ENCODE results near the gene CPZ. TPM values are rescaled to one million over a fixed set of nuclear protein-coding genes. Genes with fewer than 3 reads are reported as not detected.
A peak's percentile ranks its signal among the peaks of the same experiment; 100 is the strongest.

CPZ gene
- total RNA-seq, 3 donors from 2014 or later: 0.63 to 2.6 (median 0.81) TPM

- intact Hi-C loops (cut with DNase I, micrococcal nuclease): no loop called here
- DNase-seq: no peak
- no peaks in the 10 kb centered on the region for H3K4me1 ChIP-seq (ENCODE audit: low read depth)
- no peak for ATAC-seq
- H3K36me3 ChIP-seq (ENCODE audit: low read depth): no peaks in the 10 kb centered on the region
- no peak for TF ChIP-seq CTCF (IDR thresholded peaks at IDR 0.05)
- no peaks in the 10 kb centered on the region for H3K9me3 ChIP-seq
- H3K4me3 ChIP-seq: no peak overlapping the region
These were observed 8.9 kb upstream of the CPZ start for GRCh38 chr4:8583655-8584025.

GRCh38 chr4:8585186-8585585, 7.4 kb upstream of the CPZ start:
- no peak for TF ChIP-seq CTCF (IDR thresholded peaks at IDR 0.05)
- H3K4me3 ChIP-seq: no peak overlapping the region
- intact Hi-C loops (cut with DNase I, micrococcal nuclease): no loop called here
- no peaks in the 10 kb centered on the region for H3K9me3 ChIP-seq
- no peak for ATAC-seq
- H3K36me3 ChIP-seq (ENCODE audit: low read depth): no peaks in the 10 kb centered on the region
- no peak for DNase-seq
- no peaks in the 10 kb centered on the region for H3K4me1 ChIP-seq (ENCODE audit: low read depth)

GRCh38 chr4:8585721-8586212, 6.8 kb upstream of the CPZ start:
- DNase-seq: no peak
- intact Hi-C loops (cut with DNase I, micrococcal nuclease): no loop called here

GRCh38 chr4:8586246-8586645, 6.3 kb upstream of the CPZ start:
- TF ChIP-seq CTCF (IDR thresholded peaks at IDR 0.05): no peak

More at GRCh38 chr4:8585721-8586212, 6.8 kb upstream of the CPZ start:
- no peak for TF ChIP-seq CTCF (IDR thresholded peaks at IDR 0.05)
- H3K36me3 ChIP-seq (ENCODE audit: low read depth): no peaks in the 10 kb centered on the region
- ATAC-seq: no peak
- H3K9me3 ChIP-seq: no peaks in the 10 kb centered on the region
- H3K4me1 ChIP-seq (ENCODE audit: low read depth): no peaks in the 10 kb centered on the region
- no peak overlapping the region for H3K4me3 ChIP-seq

GRCh38 chr4:8586671-8587468, 5.7 kb upstream of the CPZ start:
- Histone ChIP-seq H3K4me3 (no peak overlapping the region), H3K9me3 (no peaks in the 10 kb centered on the region), H3K36me3 (ENCODE audit: low read depth) (no peaks in the 10 kb centered on the region), H3K4me1 (ENCODE audit: low read depth) (no peaks in the 10 kb centered on the region)
- intact Hi-C loops (cut with DNase I, micrococcal nuclease): no loop called here
- DNase-seq (peak in 1 of 3 donors; percentile 46), ATAC-seq (peak; percentile 20)
- no peak for TF ChIP-seq CTCF (IDR thresholded peaks at IDR 0.05)

More at GRCh38 chr4:8586246-8586645, 6.3 kb upstream of the CPZ start:
- ATAC-seq (no peak), DNase-seq (no peak)
- Histone ChIP-seq H3K4me1 (ENCODE audit: low read depth) (no peaks in the 10 kb centered on the region), H3K4me3 (no peak overlapping the region), H3K36me3 (ENCODE audit: low read depth) (no peaks in the 10 kb centered on the region), H3K9me3 (no peaks in the 10 kb centered on the region)
- intact Hi-C loops (cut with DNase I, micrococcal nuclease): no loop called here
